ENCODE measurements around the gene USP35.

Gene USP35

GRCh38 chr11:78234006-78234405, 45.3 kb downstream of the USP35 start:
- no peak overlapping the region for H3K4me2 ChIP-seq (ENCODE audit: low read depth, low read length, poor library complexity, severe bottlenecking)
- H3K27me3 ChIP-seq (ENCODE audit: insufficient read depth, low read length, poor library complexity, severe bottlenecking), result no peaks in the 10 kb centered on the region
- no peaks in the 10 kb centered on the region for H3K36me3 ChIP-seq (ENCODE audit: insufficient read depth, low read length)
- H3K4me3 ChIP-seq (ENCODE audit: low read length, poor library complexity, severe bottlenecking), result no peak overlapping the region
- no peak for TF ChIP-seq CTCF (conservative IDR thresholded peaks at IDR 0.05; ENCODE audit: low read length)
- TF ChIP-seq EZH2phosphoT487 (IDR thresholded peaks at IDR 0.05; ENCODE audit: borderline replicate concordance), result no peak
- H3K79me2 ChIP-seq (ENCODE audit: insufficient read depth, low read length), result no peaks in the 10 kb centered on the region
- H3K9me2 ChIP-seq (replicated peaks; ENCODE audit: low read depth, low read length), result no peaks in the 10 kb centered on the region
- H3K4me1 ChIP-seq (ENCODE audit: insufficient read depth, low read length, poor library complexity, severe bottlenecking), result no peaks in the 10 kb centered on the region
- no peaks in the 10 kb centered on the region for H4K20me1 ChIP-seq (ENCODE audit: insufficient read depth, low read length, poor library complexity, severe bottlenecking)
- no peak overlapping the region for H3K9ac ChIP-seq (ENCODE audit: low read depth, low read length, poor library complexity, severe bottlenecking)
- no peaks in the 10 kb centered on the region for H3K9me3 ChIP-seq (ENCODE audit: insufficient read depth, low read depth, low read length)
- no peak overlapping the region for H2AFZ ChIP-seq (ENCODE audit: low read length)
- H3F3A ChIP-seq (ENCODE audit: low read depth), result no peaks in the 10 kb centered on the region

- Histone ChIP-seq H3K4me3 (ENCODE audit: low read length, poor library complexity, severe bottlenecking) (no peak overlapping the region), H3F3A (ENCODE audit: low read depth) (no peaks in the 10 kb centered on the region), H3K27me3 (ENCODE audit: insufficient read depth, low read length, poor library complexity, severe bottlenecking) (no peaks in the 10 kb centered on the region), H3K79me2 (ENCODE audit: insufficient read depth, low read length) (no peaks in the 10 kb centered on the region), H2AFZ (ENCODE audit: low read length) (no peak overlapping the region), H3K9me3 (ENCODE audit: insufficient read depth, low read depth, low read length) (0 out of 2 replicates have a peak, but pooled peaks cover 12% of the 10 kb centered on the region), H3K36me3 (ENCODE audit: insufficient read depth, low read length) (no peaks in the 10 kb centered on the region), H3K4me1 (ENCODE audit: insufficient read depth, low read length, poor library complexity, severe bottlenecking) (no peaks in the 10 kb centered on the region), H3K4me2 (ENCODE audit: low read depth, low read length, poor library complexity, severe bottlenecking) (no peak overlapping the region), H4K20me1 (ENCODE audit: insufficient read depth, low read length, poor library complexity, severe bottlenecking) (no peaks in the 10 kb centered on the region), H3K9ac (ENCODE audit: low read depth, low read length, poor library complexity, severe bottlenecking) (no peak overlapping the region), H3K9me2 (replicated peaks; ENCODE audit: low read depth, low read length) (no peaks in the 10 kb centered on the region)
- no peak for TF ChIP-seq CTCF (conservative IDR thresholded peaks at IDR 0.05; ENCODE audit: low read length)
- no peak for TF ChIP-seq EZH2phosphoT487 (IDR thresholded peaks at IDR 0.05; ENCODE audit: borderline replicate concordance)
These were observed 48.8 kb downstream of the USP35 start for GRCh38 chr11:78237293-78238046.

GRCh38 chr11:78239781-78240180, 51.1 kb downstream of the USP35 start:
- H3K79me2 ChIP-seq (ENCODE audit: insufficient read depth, low read length), result no peaks in the 10 kb centered on the region
- H2AFZ ChIP-seq (ENCODE audit: low read length), result no peak overlapping the region
- no peaks in the 10 kb centered on the region for H3F3A ChIP-seq (ENCODE audit: low read depth)
- no peaks in the 10 kb centered on the region for H3K9me2 ChIP-seq (replicated peaks; ENCODE audit: low read depth, low read length)
- H3K4me3 ChIP-seq (ENCODE audit: low read length, poor library complexity, severe bottlenecking), result no peak overlapping the region
- TF ChIP-seq EZH2phosphoT487 (IDR thresholded peaks at IDR 0.05; ENCODE audit: borderline replicate concordance) (no peak), CTCF (conservative IDR thresholded peaks at IDR 0.05; ENCODE audit: low read length) (no peak)
- no peaks in the 10 kb centered on the region for H3K27me3 ChIP-seq (ENCODE audit: insufficient read depth, low read length, poor library complexity, severe bottlenecking)
- no peaks in the 10 kb centered on the region for H3K36me3 ChIP-seq (ENCODE audit: insufficient read depth, low read length)
- H3K9me3 ChIP-seq (ENCODE audit: insufficient read depth, low read depth, low read length), result 0 out of 2 replicates have a peak, but pooled peaks cover 12% of the 10 kb centered on the region
- H3K9ac ChIP-seq (ENCODE audit: low read depth, low read length, poor library complexity, severe bottlenecking), result no peak overlapping the region
- H3K4me2 ChIP-seq (ENCODE audit: low read depth, low read length, poor library complexity, severe bottlenecking), result no peak overlapping the region
- H3K4me1 ChIP-seq (ENCODE audit: insufficient read depth, low read length, poor library complexity, severe bottlenecking), result no peaks in the 10 kb centered on the region
- H4K20me1 ChIP-seq (ENCODE audit: insufficient read depth, low read length, poor library complexity, severe bottlenecking), result no peaks in the 10 kb centered on the region
